Measurements from ENCODE around the gene CTLA4.

Gene CTLA4

DNA sequence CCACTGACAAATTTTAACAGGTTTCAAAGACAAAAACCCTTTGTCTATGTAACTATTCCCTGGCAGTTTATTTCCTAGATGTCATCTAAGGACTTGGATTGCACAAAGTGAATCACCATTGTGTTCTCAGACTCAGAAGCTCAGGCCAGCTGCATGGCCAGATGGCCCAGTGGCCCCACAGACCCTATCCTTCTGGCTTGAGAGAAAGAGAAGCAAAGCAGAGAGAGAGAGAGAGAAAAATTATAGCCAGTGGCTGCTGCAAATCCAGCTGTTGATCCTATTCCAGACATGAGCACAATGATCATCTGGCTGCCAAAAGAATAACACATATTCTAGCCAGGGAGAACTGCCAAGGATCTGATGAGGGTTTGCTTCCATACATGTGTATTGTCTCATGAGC, 25.8 kb downstream of the CTLA4 start:
- DNase-seq = no peak

DNA sequence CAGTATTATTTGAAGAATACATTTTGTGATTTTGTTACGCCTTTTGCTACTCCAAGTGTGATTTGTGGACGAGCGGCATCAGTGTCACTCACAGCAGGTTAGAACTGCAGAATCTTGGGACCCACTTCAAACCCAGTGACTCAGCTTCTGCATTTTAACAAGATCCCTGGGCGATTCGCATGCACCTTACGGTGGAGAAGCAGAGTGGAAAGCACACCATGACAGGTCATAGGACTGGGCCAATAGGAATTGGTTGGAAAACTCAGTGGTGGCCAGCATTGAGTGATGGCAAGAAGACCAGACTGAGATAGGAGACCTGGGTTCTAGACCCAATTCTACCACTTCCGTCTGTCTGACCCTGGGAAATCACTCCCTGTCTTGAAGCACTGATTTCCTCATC, 26.3 kb downstream of the CTLA4 start:
- no peak for DNase-seq

DNA sequence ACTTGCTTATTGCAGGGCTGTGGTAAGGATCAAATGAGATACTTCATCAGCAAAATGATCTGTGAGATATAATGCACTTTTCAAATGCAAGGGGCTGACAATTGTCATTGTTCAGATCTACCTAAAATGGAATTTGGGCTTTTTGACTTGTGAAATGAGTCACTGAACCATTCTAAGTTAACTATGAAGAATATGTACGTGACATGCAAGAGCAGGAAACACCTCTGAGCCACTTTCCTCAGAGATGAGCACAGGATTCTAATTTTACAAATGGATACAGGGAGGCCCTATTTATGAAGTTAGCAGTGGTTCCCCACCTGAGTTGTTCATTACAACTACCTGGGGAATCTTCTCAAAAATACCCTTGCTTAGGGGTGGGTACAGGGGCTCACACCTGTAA, 26.7 kb downstream of the CTLA4 start:
- no peak for DNase-seq

DNA sequence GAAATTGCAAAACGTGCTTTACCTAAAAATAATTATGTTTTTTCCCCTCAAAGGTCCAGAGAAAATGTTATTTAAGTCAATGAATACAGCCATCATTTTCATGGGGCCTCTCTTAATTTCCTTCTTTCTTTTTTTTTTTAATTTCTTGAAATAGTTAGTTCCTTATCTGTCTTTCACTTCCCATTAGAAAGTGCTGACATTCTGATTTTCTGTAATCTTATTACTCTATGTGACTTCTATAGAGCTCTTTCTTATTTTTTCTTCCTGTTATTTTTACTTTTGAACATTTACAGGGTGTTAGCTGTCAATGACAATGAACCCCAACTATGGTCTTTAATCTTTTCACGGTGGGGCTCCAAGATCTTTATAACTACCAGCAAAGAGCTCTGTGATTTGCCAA, 30.0 kb downstream of the CTLA4 start:
- DNase-seq = no peak

DNA sequence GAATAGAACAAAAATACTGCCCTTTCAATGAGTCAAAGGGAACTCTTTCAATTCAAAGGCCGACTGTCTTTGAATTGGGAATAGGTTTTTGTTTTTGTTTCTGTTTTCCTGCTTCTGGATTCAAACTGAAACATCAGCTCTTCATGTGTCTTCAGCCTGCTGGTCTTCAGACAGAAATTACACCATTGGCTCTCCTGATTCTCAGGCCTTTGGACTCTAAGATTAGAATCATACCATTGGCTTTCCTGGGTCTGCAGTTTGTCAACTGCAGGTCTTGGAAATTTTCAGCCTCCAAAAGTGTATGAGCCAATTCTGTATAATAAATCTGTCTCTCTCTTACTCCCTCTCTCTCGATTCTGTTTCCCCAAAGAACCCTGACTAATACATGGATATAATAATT, 31.1 kb downstream of the CTLA4 start:
- DNase-seq = no peak

DNA sequence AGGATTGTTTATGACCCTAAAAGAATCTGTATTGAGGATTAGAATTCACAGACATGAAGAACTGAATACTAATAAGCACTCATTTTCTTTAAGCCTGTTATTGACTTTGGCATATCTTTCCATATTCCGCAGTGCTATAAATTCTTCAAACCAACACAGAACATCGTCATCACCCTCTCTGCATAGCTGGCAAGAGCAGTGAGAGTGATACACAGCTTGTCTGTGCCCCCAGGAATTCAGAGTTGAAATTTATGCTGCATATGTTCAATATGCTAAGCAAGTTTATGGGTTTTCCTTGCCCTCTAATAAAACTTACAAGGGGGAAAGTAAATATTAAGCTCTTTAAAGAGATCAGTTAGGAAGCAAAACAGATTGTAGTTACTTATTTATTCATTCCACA, 32.7 kb downstream of the CTLA4 start:
- DNase-seq = no peak

DNA sequence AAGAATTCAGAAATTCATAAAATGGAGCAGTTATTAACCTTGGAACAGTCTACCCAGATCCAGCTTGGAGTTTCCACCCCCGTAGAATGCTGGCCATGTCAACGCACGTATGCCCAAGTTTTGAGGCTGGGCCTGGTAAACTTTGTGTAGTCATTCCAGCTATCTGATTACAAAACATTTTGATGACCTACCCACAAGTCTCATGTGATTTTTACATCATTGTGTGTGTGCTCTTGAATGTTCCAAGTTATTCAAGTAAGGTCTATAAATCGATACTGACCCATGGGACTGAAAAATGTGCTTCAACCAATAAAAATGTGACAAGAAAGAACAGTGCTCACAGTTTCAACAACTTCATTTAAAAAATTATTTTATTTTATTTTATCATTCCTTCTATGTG, 36.5 kb downstream of the CTLA4 start:
- DNase-seq = no peak

DNA sequence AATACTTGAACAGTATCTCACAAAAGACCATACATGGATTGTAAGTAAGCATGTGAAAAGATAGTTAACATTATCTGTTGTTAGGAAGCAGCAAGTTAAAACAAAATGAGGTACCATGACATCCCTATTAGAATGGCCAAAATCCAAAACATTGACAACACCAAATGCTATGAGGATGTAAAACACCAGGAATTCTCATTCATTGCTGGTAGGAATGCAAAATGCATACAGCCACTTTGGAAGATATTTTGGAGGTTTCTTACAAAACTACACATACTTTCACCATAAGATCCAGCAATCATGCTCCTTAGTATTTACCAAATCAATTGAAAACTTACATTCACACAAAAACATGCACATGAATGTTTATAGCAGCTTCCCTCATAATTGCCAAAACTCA, 38.1 kb downstream of the CTLA4 start:
- DNase-seq = no peak

DNA sequence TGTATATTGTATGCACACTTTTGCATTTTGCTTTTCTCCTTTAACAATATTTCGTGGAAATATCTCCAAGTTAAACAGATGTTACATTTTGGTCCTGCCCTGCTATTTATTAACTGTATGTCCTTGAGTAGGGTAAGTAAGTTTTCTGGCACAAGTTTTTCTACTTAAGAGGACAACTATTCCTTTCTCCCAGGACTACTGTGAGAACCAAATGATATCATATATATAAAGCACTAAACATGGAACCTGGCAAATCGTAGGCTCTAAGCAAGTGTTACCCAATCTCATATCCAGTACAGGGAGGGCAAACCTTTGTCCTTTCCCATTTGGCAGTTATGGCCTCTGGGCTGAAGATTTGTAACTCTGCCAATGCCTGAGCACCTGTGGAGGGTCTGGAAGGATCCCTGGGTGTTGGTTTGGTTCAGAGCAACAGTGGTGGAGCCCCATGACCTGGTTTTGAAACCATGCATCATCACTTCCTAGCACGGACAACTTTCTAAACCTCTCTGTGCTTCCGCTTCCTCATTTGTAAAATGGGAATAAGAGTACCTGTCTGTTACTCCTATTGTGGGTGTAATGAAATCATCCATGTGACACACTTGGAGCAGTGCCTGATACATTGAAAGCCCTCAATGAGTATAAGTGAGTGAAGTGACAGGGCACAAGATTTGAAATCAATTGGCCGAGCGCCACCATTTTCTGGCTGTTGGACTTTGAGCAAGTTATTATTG, 40.7 kb downstream of the CTLA4 start:
- no peak for DNase-seq

DNA sequence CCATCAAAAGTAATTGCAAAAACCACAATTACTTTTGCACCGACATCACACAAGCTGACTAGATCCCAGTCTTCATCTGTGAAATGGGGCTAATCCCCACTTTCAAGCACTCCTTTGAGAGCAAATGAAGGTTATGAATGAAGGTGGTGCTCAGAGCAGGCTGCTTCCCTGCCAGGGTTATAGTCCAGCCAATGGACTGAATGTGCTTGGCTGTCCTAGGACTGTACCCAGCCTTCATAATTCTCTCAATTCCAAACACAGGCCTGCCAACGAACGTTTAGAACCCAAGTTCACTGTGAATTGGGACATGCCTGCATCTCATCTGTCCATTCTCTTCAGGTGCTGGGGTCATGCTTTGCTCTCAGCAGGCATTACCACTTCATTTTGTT, 41.2 kb downstream of the CTLA4 start:
- no peak for DNase-seq

DNA sequence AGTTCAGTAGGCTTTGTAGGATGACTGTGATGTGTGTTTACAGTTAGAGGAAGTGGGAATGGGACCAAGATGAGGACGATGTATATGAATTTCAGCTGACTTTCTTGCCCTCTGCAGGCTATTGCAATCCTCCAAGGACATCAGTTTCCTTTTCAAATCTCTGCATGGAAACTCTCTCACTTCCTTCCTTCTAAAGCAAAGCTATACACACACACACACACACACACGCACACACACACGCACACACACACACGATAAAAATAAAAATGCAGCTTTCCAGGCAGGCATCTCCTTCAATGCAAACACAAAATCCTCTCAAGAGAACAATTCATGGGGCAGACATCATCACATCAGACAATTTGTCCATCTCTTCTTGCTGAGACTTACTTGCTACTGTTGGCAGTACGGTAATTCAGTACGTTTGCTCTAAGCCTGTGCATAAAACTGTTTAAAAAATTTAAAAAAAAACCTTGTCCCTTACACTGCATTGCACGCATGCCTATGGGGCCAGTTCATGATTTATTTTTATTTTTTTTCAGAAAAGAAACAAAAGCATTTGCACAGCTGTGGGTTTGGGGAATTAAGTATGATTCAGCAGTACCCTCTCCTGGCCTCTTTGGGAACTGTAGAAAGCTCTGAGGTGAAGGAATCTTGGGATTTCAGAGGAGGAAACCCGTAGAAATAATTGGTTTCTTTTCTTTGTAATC, 41.8 kb downstream of the CTLA4 start:
- DNase-seq = no peak

DNA sequence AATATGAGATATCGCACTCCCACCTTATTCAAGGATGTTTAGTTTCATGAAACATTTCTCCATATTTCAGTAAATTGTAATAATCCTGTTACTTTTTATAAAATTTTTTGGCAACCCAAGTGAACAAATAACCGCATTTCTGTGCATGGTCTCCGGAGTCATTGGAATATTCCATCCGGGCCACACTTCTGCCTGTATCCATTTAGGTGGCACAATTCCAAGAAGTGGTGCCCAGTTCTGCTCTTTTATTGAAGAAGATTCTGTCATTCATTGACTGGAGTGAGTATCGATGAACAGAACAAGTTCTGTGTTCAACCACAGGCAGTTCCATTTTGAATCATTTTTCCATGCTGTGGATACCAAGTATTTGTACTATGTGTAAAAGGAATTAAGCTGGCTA, 42.4 kb downstream of the CTLA4 start:
- DNase-seq = no peak

DNA sequence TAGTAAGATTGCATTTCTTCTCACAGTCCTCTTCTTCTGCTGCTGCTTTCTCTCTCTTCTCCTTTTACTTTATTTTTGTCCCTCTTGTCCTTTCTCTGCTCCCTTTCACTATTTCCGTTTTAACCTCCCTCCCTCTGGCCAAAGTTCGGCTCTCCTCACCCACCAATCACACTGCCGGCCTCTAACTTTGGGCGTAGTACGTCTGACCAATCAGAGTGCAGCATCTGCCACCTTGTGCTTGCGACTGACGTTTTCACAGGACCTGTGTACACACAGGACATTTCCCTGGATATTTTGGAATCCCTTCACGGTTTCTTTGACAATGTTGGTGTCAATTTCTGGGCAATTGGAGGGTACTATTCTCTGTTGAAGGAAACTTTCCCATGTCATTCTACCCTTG, 46.4 kb downstream of the CTLA4 start:
- no peak for DNase-seq

DNA sequence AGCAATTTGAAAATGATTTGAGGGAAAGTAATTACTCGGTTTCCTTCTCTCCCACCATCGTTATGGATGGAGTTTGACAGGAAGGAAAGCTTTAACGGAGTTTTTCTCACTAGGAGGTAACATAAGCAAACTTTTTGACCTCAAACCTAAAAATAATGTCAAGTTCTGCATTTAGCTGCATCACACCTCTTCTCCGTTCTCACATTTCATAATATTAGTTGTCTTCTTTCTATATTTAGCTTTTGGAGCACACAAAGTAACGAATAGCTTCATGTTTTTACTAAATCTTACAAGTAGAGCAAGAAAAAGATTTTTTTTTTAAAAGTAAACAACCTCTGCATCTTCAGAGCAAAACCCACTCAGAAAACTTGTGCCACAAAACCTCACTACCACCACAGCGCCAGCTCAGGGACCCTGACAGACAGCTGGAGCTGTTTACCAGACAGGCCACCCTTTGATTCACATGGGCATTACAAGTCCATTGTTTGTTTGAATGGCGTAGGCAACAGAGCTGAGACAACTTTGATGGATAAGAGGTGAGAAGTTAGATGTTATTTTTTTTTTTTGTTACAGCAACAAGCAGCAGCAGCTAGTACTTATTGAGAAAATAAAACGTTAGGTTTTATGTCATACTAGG, 47.1 kb downstream of the CTLA4 start:
- no peak for DNase-seq

DNA sequence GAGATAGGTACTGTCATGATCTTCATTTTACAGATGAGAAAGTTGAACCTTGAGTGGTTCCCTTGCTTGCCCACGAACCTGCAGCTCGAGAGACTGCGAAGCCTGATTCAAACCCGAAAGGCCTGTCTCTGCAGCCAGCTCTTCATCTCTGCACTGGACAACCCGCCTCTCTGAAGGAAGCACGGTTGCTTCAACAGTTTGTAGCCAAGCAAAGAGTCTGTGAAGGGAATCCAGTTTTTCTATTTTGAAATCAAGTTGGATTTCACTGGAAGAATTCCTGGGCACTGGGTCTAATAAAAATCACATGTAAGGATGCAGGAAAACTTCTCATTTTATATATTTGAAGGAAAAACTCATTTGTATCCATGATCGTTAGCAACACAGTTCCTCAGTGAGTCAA, 47.7 kb downstream of the CTLA4 start:
- no peak for DNase-seq

DNA sequence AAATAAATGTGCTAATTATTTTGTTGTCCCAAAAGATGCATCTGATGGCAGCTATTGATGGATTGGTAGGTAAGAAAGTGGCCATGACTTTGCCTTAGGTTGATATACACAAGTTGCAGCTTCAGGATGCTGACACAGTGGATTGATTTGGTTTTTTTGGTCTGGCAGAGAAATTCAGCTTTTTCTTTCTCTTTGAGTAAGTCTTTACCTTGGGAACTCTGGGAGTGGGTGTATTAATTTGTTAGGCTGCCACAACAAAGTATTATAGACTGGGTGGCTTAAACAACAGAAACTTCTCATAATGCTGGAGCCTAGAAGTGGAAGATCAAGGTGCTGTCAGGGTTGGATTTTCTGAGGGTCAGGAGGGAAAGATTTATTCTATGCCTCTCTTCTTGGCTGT, 49.2 kb downstream of the CTLA4 start:
- no peak for DNase-seq

DNA sequence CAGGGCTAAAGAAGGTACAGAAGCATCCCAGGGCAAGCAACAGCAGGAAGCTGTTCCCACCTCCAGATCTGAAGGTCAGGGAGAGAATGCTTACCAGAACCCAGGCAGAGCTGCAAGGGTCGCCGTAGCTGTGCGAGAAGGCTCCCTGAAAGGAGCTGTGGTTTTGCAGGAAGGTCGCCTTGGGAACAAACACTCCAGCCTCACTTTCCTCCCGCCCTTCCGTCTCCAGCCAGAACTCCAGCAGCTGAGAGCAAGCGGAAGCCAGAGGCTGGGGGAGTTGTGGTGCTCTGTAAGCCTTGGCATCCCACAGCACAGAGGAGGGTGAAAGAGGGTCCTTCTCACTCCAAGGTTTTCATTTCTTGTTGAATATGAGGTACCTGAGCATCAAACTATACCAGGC, 50.7 kb downstream of the CTLA4 start:
- DNase-seq = no peak

DNA sequence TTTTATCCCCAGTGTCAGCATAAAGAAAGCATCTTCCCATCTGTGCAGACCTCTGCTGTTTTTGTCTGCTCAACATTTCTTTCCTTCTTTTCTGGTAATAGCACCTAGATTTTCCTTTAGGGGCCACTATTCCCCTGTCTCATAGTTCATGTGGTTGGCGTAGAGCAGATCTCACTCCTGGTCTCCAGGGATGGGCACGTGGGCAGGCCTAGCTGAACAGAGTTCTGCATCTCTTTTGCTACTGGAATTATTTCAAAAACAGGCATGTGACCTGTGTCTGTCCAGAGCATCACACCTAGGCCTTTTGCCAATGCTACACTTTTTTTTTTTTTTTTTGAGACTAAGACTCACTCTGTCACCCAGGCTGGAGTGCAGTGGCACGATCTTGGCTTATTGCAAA, 51.3 kb downstream of the CTLA4 start:
- no peak for DNase-seq
